GM10248 (cell line): ENCODE data around the gene BTBD16.

Source experiments
- CTCF ChIA-PET: fragments of 300-600 bp; sonication (Branson Sonifier 250); formaldehyde crosslinking; extraction: SDS; loops from one replicate; lab custom pipeline; 2021; ENCODE audit warnings: antibody characterized with exemption; lab: Yijun Ruan, JAX
- POLR2A ChIA-PET: fragments of 350-650 bp; sonication (Branson Sonifier 250); formaldehyde crosslinking; extraction: SDS; loops from one replicate; lab custom pipeline; 2020; ENCODE audit warnings: antibody characterized with exemption; lab: Yijun Ruan, JAX
- DNase-seq: peaks from one replicate; pipeline ENCODE4 v3.0.0; 2012; ENCODE audit errors: extremely low spot score
- CTCF ChIP-seq: IDR thresholded peaks from 2 replicates; pipeline ENCODE4 v1.5.1; 2012; ENCODE audit warnings: mild to moderate bottlenecking, low read depth; ENCODE audit errors: extremely low read depth, missing control alignments, control extremely low read depth

BTBD16 gene

GRCh38 chr10:122282909-122283308, 11.8 kb downstream of the BTBD16 start:
- CTCF ChIA-PET = interaction anchor here (1.1 to 11.6 kb wide), 6 partner anchors 15 to 285 kb away, joined by 3 to 86 read pairs (median 10); no protein-coding TSS in a partner anchor
- DNase-seq = no peak
- POLR2A ChIA-PET = no interaction called here
- TF ChIP-seq CTCF = no peak

- ChIA-PET POLR2A (no interaction called here), CTCF (interaction anchor here (1.2 to 11.6 kb wide), 5 partner anchors 12 to 419 kb away, joined by 3 to 86 read pairs (median 7); no protein-coding TSS in a partner anchor)
- no peak for DNase-seq
- TF ChIP-seq CTCF = no peak
Measured at GRCh38 chr10:122285506-122286444, 14.7 kb downstream of the BTBD16 start.

- TF ChIP-seq CTCF = no peak
- no peak for DNase-seq
Measured at GRCh38 chr10:122286867-122287266, 15.8 kb downstream of the BTBD16 start.

GRCh38 chr10:122287570-122287969, 16.5 kb downstream of the BTBD16 start:
- ChIA-PET POLR2A (no interaction called here), CTCF (interaction anchor here (11.6 kb wide), 1 partner anchor 10 kb away, joined by 86 read pairs; no protein-coding TSS in a partner anchor)
- TF ChIP-seq CTCF = no peak
- DNase-seq = no peak

More at GRCh38 chr10:122286867-122287266, 15.8 kb downstream of the BTBD16 start:
- ChIA-PET CTCF (interaction anchor here (1.2 to 11.6 kb wide), 5 partner anchors 11 to 418 kb away, joined by 3 to 86 read pairs (median 7); no protein-coding TSS in a partner anchor), POLR2A (no interaction called here)

- ChIA-PET CTCF (interaction anchor here (4.2 to 11.6 kb wide), 2 partner anchors 8 to 9 kb away, joined by 21 to 86 read pairs; no protein-coding TSS in a partner anchor), POLR2A (no interaction called here)
- TF ChIP-seq CTCF = no peak
- no peak for DNase-seq
Measured at GRCh38 chr10:122288262-122288661, 17.2 kb downstream of the BTBD16 start.

- POLR2A ChIA-PET = no interaction called here
- DNase-seq = no peak
- CTCF ChIA-PET = interaction anchor here (4.2 to 11.6 kb wide), 2 partner anchors 8 to 9 kb away, joined by 21 to 86 read pairs; no protein-coding TSS in a partner anchor
- TF ChIP-seq CTCF = no peak
Measured at GRCh38 chr10:122288917-122289316, 17.8 kb downstream of the BTBD16 start.
